A673 (cell line): ENCODE data around the gene TRIAP1. TPM values are rescaled to one million over a fixed set of nuclear protein-coding genes. Genes with fewer than 3 reads are reported as not detected.

Experiments used
- BruUV-seq: library from RNA; stranded (reverse); fragments of 400-500 nt; replicated peaks from 2 replicates; lab custom pipeline; 2021; lab: Mats Ljungman, UMichigan
- CTCF ChIA-PET: fragments of 300-600 bp; sonication (Branson Sonifier 250); formaldehyde crosslinking; loops from one replicate; lab custom pipeline; 2022; ENCODE audit warnings: antibody characterized with exemption; lab: Charles Lee
- POLR2A ChIA-PET: fragments of 300-600 bp; sonication (Branson Sonifier 250); formaldehyde crosslinking; loops from one replicate; lab custom pipeline; 2022; ENCODE audit warnings: antibody characterized with exemption; ENCODE audit not compliant: low non-redundant PET; lab: Charles Lee
- DNase-seq: peaks from one replicate; pipeline ENCODE4 v3.0.0-alpha.2; 2015; ENCODE audit warnings: low spot score
- H3K27ac ChIP-seq: fragments of 200-600 bp; sonication (generic); 2 replicates; pipeline ENCODE4 v1.5.1; 2016; ENCODE audit warnings: mixed run types, low read depth, mild to moderate bottlenecking, mixed read lengths, antibody characterized with exemption, low read length; ENCODE audit not compliant: poor library complexity, severe bottlenecking
- H3K27me3 ChIP-seq: fragments of 200-600 bp; sonication (generic); replicated peaks from 2 replicates; pipeline ENCODE4 v1.6.1; 2017; ENCODE audit warnings: mixed run types, low read depth, mild to moderate bottlenecking, mixed read lengths, antibody characterized with exemption, low read length; ENCODE audit not compliant: insufficient read depth, poor library complexity
- H3K36me3 ChIP-seq: fragments of 200-600 bp; sonication (generic); 2 replicates; pipeline ENCODE4 v1.6.1; 2016; ENCODE audit warnings: mixed run types, mild to moderate bottlenecking, mixed read lengths, antibody characterized with exemption, low read length; ENCODE audit not compliant: insufficient read depth, poor library complexity, severe bottlenecking
- H3K4me1 ChIP-seq: fragments of 200-600 bp; sonication (generic); 2 replicates; pipeline ENCODE4 v1.6.1; 2017; ENCODE audit warnings: mixed run types, mild to moderate bottlenecking, mixed read lengths, antibody characterized with exemption, low read length; ENCODE audit not compliant: insufficient read depth, poor library complexity, severe bottlenecking
- H3K4me3 ChIP-seq: fragments of 200-600 bp; sonication (generic); 2 replicates; pipeline ENCODE4 v1.5.1; 2016; ENCODE audit warnings: low read depth, mixed run types, mild to moderate bottlenecking, mixed read lengths, low read length; ENCODE audit not compliant: poor library complexity, severe bottlenecking
- H3K9me3 ChIP-seq: fragments of 200-600 bp; sonication (generic); 2 replicates; pipeline ENCODE4 v1.6.1; 2016; ENCODE audit warnings: mixed run types, low read depth, mild to moderate bottlenecking, mixed read lengths, antibody characterized with exemption, low read length; ENCODE audit not compliant: poor library complexity, severe bottlenecking
- EZH2 ChIP-seq: fragments of 200-600 bp; sonication (generic); IDR thresholded peaks from 2 replicates; pipeline ENCODE4 v1.6.1; 2017; ENCODE audit warnings: borderline replicate concordance, low read depth, mild to moderate bottlenecking, mixed read lengths, antibody characterized with exemption, low read length; ENCODE audit not compliant: poor library complexity, severe bottlenecking
- intact Hi-C: fragments of 100-400 bp; cut with micrococcal nuclease; formaldehyde crosslinking; loops from one replicate; pipeline ENCODE4 v1.10.0; 2022; ENCODE audit not compliant: unreplicated experiment
- total RNA-seq: library from RNA; stranded (reverse); gene quantifications from 2 replicates; pipeline ENCODE4 v1.2.3, GENCODE V29; 2021
- TF ChIP-seq, protein P1 (sequence below): fragments of 300-800, 200-600 bp; sonication (generic); conservative IDR thresholded peaks from 2 replicates; pipeline ENCODE4 v1.5.1; 2017; ENCODE audit warnings: low read depth, mild to moderate bottlenecking, antibody characterized with exemption, low read length, moderate library complexity, mixed read lengths

Gene TRIAP1
- total RNA-seq, 1 experiment from 2014 or later: 36.4 TPM

DNA sequence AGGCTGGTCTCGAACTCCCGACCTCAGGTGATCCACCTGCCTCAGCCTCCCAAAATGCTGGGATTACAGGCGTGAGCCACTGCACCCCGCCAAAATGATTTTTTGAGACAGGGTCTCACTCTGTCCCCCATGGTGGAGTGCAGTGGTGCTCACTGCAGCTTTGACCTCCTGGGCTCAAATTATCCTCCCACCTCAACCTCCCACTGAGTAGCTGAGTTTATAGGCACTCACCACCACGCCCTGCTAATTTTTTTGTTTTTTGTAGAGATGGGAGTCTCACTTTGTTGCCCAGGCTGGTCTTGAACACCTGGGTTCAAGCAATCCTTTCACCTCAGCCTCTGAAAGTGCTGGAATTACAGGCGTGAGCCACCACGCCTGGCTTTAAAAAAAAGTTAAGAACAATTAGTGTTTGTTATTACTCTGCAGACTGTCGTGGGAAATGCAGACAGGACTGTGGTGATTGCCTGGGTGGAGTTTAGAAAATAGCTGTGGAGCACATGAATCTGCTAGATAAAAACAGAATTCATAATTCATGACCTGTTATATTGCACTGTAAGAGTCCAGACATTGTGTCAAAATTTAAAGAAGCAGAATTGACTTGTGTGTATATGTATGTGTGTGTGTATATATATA, 17.5 kb downstream of the TRIAP1 start:
- Histone ChIP-seq H3K27me3 (no peaks in the 10 kb centered on the region), H3K4me3 (no peak overlapping the region), H3K27ac (no peak overlapping the region), H3K4me1 (no peaks in the 10 kb centered on the region), H3K9me3 (no peaks in the 10 kb centered on the region), H3K36me3 (no peaks in the 10 kb centered on the region)
- intact Hi-C loops: no loop called here
- ChIA-PET CTCF (interaction anchor here (0.6 to 0.7 kb wide), 3 partner anchors 93 to 478 kb away, joined by 3 to 4 read pairs (median 3); no protein-coding TSS in a partner anchor), POLR2A (no interaction called here)
- BruUV-seq: no TSS peak
- TF ChIP-seq, protein P1, sequence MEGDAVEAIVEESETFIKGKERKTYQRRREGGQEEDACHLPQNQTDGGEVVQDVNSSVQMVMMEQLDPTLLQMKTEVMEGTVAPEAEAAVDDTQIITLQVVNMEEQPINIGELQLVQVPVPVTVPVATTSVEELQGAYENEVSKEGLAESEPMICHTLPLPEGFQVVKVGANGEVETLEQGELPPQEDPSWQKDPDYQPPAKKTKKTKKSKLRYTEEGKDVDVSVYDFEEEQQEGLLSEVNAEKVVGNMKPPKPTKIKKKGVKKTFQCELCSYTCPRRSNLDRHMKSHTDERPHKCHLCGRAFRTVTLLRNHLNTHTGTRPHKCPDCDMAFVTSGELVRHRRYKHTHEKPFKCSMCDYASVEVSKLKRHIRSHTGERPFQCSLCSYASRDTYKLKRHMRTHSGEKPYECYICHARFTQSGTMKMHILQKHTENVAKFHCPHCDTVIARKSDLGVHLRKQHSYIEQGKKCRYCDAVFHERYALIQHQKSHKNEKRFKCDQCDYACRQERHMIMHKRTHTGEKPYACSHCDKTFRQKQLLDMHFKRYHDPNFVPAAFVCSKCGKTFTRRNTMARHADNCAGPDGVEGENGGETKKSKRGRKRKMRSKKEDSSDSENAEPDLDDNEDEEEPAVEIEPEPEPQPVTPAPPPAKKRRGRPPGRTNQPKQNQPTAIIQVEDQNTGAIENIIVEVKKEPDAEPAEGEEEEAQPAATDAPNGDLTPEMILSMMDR: no peak
- no peak for TF ChIP-seq EZH2
- DNase-seq: no peak

DNA sequence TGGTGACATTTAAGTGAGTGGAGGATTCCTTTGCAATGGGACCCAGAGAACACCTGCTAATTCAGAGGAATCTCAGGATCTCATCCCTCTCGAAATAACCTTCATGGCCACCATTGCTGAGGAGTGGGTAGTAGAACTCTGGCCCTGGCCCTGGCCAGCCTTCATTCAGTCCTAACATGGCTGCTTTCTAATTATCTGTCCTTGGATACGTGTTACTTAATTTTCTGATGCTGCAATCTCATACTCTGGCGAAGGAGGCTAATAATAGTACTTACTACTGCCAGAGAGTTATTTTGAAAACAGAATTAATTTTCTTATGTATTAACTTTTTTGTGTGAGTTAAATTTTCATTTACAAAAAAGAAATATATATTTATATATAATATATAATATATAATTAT, 20.4 kb downstream of the TRIAP1 start:
- ChIA-PET CTCF (no interaction called here), POLR2A (no interaction called here)
- Histone ChIP-seq H3K4me1 (no peaks in the 10 kb centered on the region), H3K4me3 (no peak overlapping the region), H3K27me3 (no peaks in the 10 kb centered on the region), H3K36me3 (no peaks in the 10 kb centered on the region), H3K27ac (no peak overlapping the region), H3K9me3 (no peaks in the 10 kb centered on the region)
- TF ChIP-seq, protein P1: no peak
- intact Hi-C loops: no loop called here
- DNase-seq: no peak
- no TSS peak for BruUV-seq

DNA sequence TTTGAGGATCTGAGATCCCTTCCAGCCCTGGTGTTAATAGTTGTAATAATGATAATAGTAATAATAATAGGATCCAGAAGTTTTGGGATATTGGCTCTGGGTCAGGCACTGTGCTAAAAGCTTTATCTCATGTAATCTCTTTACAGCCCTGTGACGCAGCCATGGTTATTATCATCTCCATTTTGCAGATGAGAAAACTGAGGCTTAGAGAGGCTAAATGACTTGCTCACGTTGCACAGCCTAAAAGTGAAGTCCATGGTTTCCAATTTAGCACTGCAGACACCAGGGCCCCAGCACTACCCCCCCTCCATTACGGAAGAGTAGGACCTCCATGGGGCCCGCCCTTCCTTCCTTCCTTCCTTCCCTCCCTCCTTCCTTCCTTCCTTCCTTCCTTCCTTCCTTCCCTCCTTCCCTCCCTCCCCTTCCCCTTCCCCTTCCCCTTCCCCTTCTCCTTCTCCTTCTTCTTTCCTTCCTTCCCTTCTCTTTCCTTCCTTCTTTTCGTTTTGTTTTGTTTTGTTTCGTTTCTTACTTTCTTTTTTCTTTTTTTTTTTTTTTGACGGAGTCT, 23.2 kb downstream of the TRIAP1 start:
- no TSS peak for BruUV-seq
- no peak for TF ChIP-seq EZH2
- TF ChIP-seq, protein P1: no peak

More for the DNA sequence above, 23.2 kb downstream of the TRIAP1 start:
- Histone ChIP-seq H3K36me3 (no peaks in the 10 kb centered on the region), H3K27ac (no peak overlapping the region), H3K4me1 (no peaks in the 10 kb centered on the region), H3K27me3 (no peaks in the 10 kb centered on the region), H3K9me3 (no peaks in the 10 kb centered on the region), H3K4me3 (no peak overlapping the region)
- DNase-seq: no peak
- POLR2A ChIA-PET: no interaction called here
- intact Hi-C loops: no loop called here
- CTCF ChIA-PET: no interaction called here
